ENCODE results near the gene ELOVL1. TPM values are rescaled to one million over a fixed set of nuclear protein-coding genes. Genes with fewer than 3 reads are reported as not detected.
"Not testable (repeated sequence)": the region's sequence is repeated elsewhere in the genome, so short reads cannot be mapped to it uniquely, and the experiment has no call there.

ELOVL1 gene
- total and polyA plus RNA-seq, 2 of the 13 experiments (the other 11 are each of a cell fraction or from before 2014, with no cell fraction given) = 55.2 to 77.4 TPM

GRCh38 chr1:43402089-43402865 is 34.5 kb upstream of the ELOVL1 start (continued):
- TF ChIP-seq FOXA3 (CRISPR knock-in tag; IDR thresholded peaks at IDR 0.05) = no peak
- no peak for TF ChIP-seq ZZZ3 (CRISPR knock-in tag; IDR thresholded peaks at IDR 0.05; ENCODE audit: borderline replicate concordance)
- TF ChIP-seq ZNF17 (CRISPR knock-in tag; IDR thresholded peaks at IDR 0.05) = no peak
- no peak for TF ChIP-seq ZNF747 (CRISPR knock-in tag; IDR thresholded peaks at IDR 0.05; ENCODE audit: borderline replicate concordance)

GRCh38 chr1:43400441-43400840 is 32.6 kb upstream of the ELOVL1 start:
- ATAC-seq; H3K9me3 ChIP-seq (ENCODE audit: low read length); BruUV-seq (replicated peaks); DNase-seq (ENCODE audit: low spot score); H3K27me3 ChIP-seq (ENCODE audit: control insufficient read depth in 1 of 2, insufficient read depth in 2 of 2, low read length in 2 of 2); H3K4me1 ChIP-seq (ENCODE audit: insufficient read depth, low read length); CTCF ChIA-PET (ENCODE audit: low intra/inter-chr PET ratio, low total read pairs); H3K9ac ChIP-seq (ENCODE audit: insufficient read depth, low read depth, low read length); H3K4me3 ChIP-seq (replicated peaks in 1 of 3; ENCODE audit: insufficient read depth in 1 of 3, low read depth in 2 of 3, low read length in 3 of 3); H4K20me1 ChIP-seq (ENCODE audit: insufficient read depth, low read length); H3K79me2 ChIP-seq (ENCODE audit: insufficient read depth, low read length); H2AFZ ChIP-seq (ENCODE audit: low read length); FAIRE-seq; H3K27ac ChIP-seq (ENCODE audit: extremely low read length, insufficient read depth, low read length); POLR2A ChIA-PET; H3K4me2 ChIP-seq (ENCODE audit: low read depth, low read length): not testable (repeated sequence)
- intact Hi-C loops (cut with micrococcal nuclease; ENCODE audit: unreplicated experiment) = loop anchor here (5.0 kb wide), 1 partner anchor 527 kb away; no protein-coding TSS in a partner anchor
- in situ Hi-C loops (cut with HindIII; ENCODE audit: extremely low pct_ligation_motif_present, low pct_unique_long_range_greater_than_20kb) = loop anchor here (25.0 kb wide), 1 partner anchor 488 kb away; no protein-coding TSS in a partner anchor
- H3K36me3 ChIP-seq (replicated peaks in 1 of 2; ENCODE audit: control insufficient read depth in 1 of 2, insufficient read depth in 2 of 2, low read length in 2 of 2) = peaks cover 5 to 16% of the 10 kb centered on the region in 2 experiments; a peak in 4 of 5 replicates
- WGBS (ENCODE audit: low lambda C conversion rate) = 97% methylated on average over 9 of the region's 9 CpGs

DNA sequence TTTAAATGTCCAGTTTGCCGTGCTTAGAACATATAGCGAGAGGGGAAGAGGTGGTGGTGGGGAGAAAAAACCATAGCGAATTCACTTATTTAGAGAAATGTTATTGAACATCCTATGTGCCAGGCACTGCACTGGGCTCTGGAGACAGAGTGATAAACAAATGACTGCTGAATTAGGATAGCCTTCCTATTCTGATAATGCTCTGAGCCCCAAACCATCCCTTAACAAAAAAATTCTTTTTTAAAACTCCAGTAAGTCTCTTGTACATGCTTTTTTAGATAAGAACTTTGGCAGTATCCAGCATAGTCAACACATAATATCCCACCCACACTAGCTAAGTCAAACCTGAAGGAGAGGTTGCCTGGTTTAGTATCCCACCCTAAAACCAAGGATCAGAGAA is 30.4 kb upstream of the ELOVL1 start:
- DNase-seq (ENCODE audit: low spot score) = no peak
- Histone ChIP-seq H3K79me2 (ENCODE audit: insufficient read depth, low read length) (no peaks in the 10 kb centered on the region), H4K20me1 (ENCODE audit: insufficient read depth, low read length) (no peaks in the 10 kb centered on the region), H3K9me3 (ENCODE audit: low read length) (no peaks in the 10 kb centered on the region), H3K4me3 (replicated peaks in 1 of 3; ENCODE audit: insufficient read depth in 1 of 3, low read depth in 2 of 3, low read length in 3 of 3) (no peak overlapping the region), H3K9ac (ENCODE audit: insufficient read depth, low read depth, low read length) (no peak overlapping the region), H3K27me3 (ENCODE audit: control insufficient read depth in 1 of 2, insufficient read depth in 2 of 2, low read length in 2 of 2) (no peaks in the 10 kb centered on the region), H3K4me2 (ENCODE audit: low read depth, low read length) (no peak overlapping the region), H3K36me3 (replicated peaks in 1 of 2; ENCODE audit: control insufficient read depth in 1 of 2, insufficient read depth in 2 of 2, low read length in 2 of 2) (no peaks in the 10 kb centered on the region; a peak in 1 of 5 replicates), H3K27ac (ENCODE audit: extremely low read length, insufficient read depth, low read length) (no peak overlapping the region), H3K4me1 (ENCODE audit: insufficient read depth, low read length) (no peaks in the 10 kb centered on the region), H2AFZ (ENCODE audit: low read length) (no peak overlapping the region)
- ChIA-PET POLR2A (no interaction called here), CTCF (ENCODE audit: low intra/inter-chr PET ratio, low total read pairs) (no interaction called here)
- TF ChIP-seq ZNF33A (CRISPR knock-in tag; IDR thresholded peaks at IDR 0.05; ENCODE audit: borderline replicate concordance) (no peak), ZNF556 (CRISPR knock-in tag; IDR thresholded peaks at IDR 0.05; ENCODE audit: borderline replicate concordance) (no peak), ZBTB38 (CRISPR knock-in tag; IDR thresholded peaks at IDR 0.05) (no peak), ZNF615 (CRISPR knock-in tag; IDR thresholded peaks at IDR 0.05; ENCODE audit: borderline replicate concordance) (no peak)
- in situ Hi-C loops (cut with HindIII; ENCODE audit: extremely low pct_ligation_motif_present, low pct_unique_long_range_greater_than_20kb) (no loop called here), intact Hi-C loops (cut with micrococcal nuclease; ENCODE audit: unreplicated experiment) (no loop called here)
- FAIRE-seq = no peak
- no peak for ATAC-seq
- WGBS (ENCODE audit: low lambda C conversion rate) = 94% methylated on average over 3 of the region's 3 CpGs
- no TSS peak for BruUV-seq (replicated peaks)
